Liver (tissue), 3 donors: ENCODE data around the gene OR5K2.

Experiments
- ATF3 ChIP-seq: IDR thresholded peaks from 2 replicates; pipeline ENCODE4 v1.6.1; 2016; ENCODE audit warnings: antibody characterized with exemption
- CTCF ChIP-seq: fragments of 150-350 bp; IDR thresholded peaks from 2 replicates; pipeline ENCODE4 v1.5.1; 2017; ENCODE audit warnings: improper control_type of control experiment, low read depth, low read length; ENCODE audit not compliant: missing input control
- SP1 ChIP-seq: IDR thresholded peaks from 2 replicates; pipeline ENCODE4 v1.6.1; 2018; ENCODE audit warnings: antibody characterized with exemption, mild to moderate bottlenecking
- TAF1 ChIP-seq: conservative IDR thresholded peaks from 2 replicates; pipeline ENCODE4 v1.6.1; 2016; ENCODE audit warnings: antibody characterized with exemption, mild to moderate bottlenecking
- donor health status: healthy.
- donor health status: healthy.

- TF ChIP-seq TAF1 (no peak), CTCF (no peak), SP1 (no peak), ATF3 (no peak)
Measured at GRCh38 chr3:98521897-98522543, 24.5 kb downstream of the OR5K2 start.
